Spleen (tissue), 11 donors: ENCODE measurements around the gene ASTL. TPM values are rescaled to one million over a fixed set of nuclear protein-coding genes. Genes with fewer than 3 reads are reported as not detected.
A peak's percentile ranks its signal among the peaks of the same experiment; 100 is the strongest.

Source experiments
- DNase-seq: peaks from one replicate; pipeline ENCODE4 v3.0.0-alpha.2; 2020
- H3K27ac ChIP-seq, 8 donors: fragments of 200-600 bp; sonication (generic) in 7 of 8; 1 replicate in 4 of 8; 2 replicates in 4 of 8; pipeline versions ENCODE4 v1.5.0 to v1.8.0; 2016 to 2021; ENCODE audit warnings: inconsistent platforms in 4 of 8, mild to moderate bottlenecking in 4 of 8, moderate library complexity in 1 of 8
- H3K27me3 ChIP-seq, 7 donors: fragments of 200-600 bp; sonication (generic) in 6 of 7; replicated peaks in 1 of 7; 1 replicate in 4 of 7; 2 replicates in 3 of 7; pipeline versions ENCODE4 v1.5.0 to v1.8.0; 2016 to 2021; ENCODE audit warnings: inconsistent platforms in 3 of 7, mild to moderate bottlenecking in 1 of 7
- H3K36me3 ChIP-seq, 6 donors: fragments of 200-600 bp; sonication (generic) in 5 of 6; 1 replicate in 4 of 6; 2 replicates in 2 of 6; pipeline versions ENCODE4 v1.5.0 to v1.8.0; 2016 to 2021; ENCODE audit warnings: inconsistent platforms in 2 of 6
- H3K4me1 ChIP-seq, 6 donors: fragments of 200-600 bp; sonication (generic) in 5 of 6; 1 replicate in 3 of 6; 2 replicates in 3 of 6; pipeline versions ENCODE4 v1.5.0 to v1.8.0; 2016 to 2021; ENCODE audit warnings: inconsistent platforms in 3 of 6
- H3K4me3 ChIP-seq, 8 donors: fragments of 200-600 bp; sonication (generic) in 7 of 8; 1 replicate in 4 of 8; 2 replicates in 4 of 8; pipeline versions ENCODE4 v1.5.0 to v1.8.0; 2016 to 2021; ENCODE audit warnings: inconsistent platforms in 4 of 8, mild to moderate bottlenecking in 4 of 8, moderate library complexity in 2 of 8
- H3K9me3 ChIP-seq, 8 donors: fragments of 200-600 bp; sonication (generic) in 7 of 8; 1 replicate in 4 of 8; 2 replicates in 4 of 8; pipeline versions ENCODE4 v1.5.0 to v1.8.0; 2016 to 2021; ENCODE audit warnings: inconsistent platforms in 4 of 8
- CTCF ChIP-seq, 11 experiments: fragments of 200-600 bp in 7 of 11; fragments of 450-650 bp in 4 of 11; sonication (generic) in 4 of 11; IDR thresholded peaks in 8 of 11; conservative IDR thresholded peaks in 3 of 11; 1 replicate in 7 of 11; 2 replicates in 4 of 11; pipeline versions ENCODE4 v1.4.0 to v1.8.0; 2016 to 2021; ENCODE audit warnings: antibody characterized with exemption in 11 of 11, inconsistent platforms in 4 of 11, mild to moderate bottlenecking in 1 of 11
- POLR2A ChIP-seq, 3 donors: fragments of 450-650 bp; IDR thresholded peaks; one replicate each; pipeline ENCODE4 v1.5.1; 2017; ENCODE audit warnings: antibody characterized with exemption in 3 of 3, mild to moderate bottlenecking in 1 of 3
- POLR2AphosphoS5 ChIP-seq, 3 donors: sonication (generic); formaldehyde crosslinking; IDR thresholded peaks; one replicate each; pipeline ENCODE4 v1.5.1; 2017; ENCODE audit warnings: antibody characterized with exemption in 3 of 3
- WGBS, 5 donors: extraction: QIAGEN DNeasy Blood & Tissue Kit in 3 of 5; methylation state at CpG; one replicate each; pipeline versions ENCODE4 v1.1.5 to v1.1.7; 2013 to 2018; 5-methylcytosine and 5-hydroxymethylcytosine counted together
- intact Hi-C: fragments of 100-400 bp; cut with DNase I; formaldehyde crosslinking; loops from one replicate; pipeline ENCODE4 v1.15.0; 2023; ENCODE audit warnings: low total_unique reads
- polyA plus RNA-seq, 3 donors: library from polyadenylated mRNA; stranded (reverse); fragments of 200-250 nt; gene quantifications; one replicate each; pipeline ENCODE4 v1.2.1, GENCODE V29; 2013
- total RNA-seq, 7 donors: library from RNA; depleted of rRNA in 3 of 7; stranded (reverse); fragments of >200 nt in 3 of 7; fragmentation: NEBNext Ultra II Directional in 4 of 7; extraction: Animal tissue kit (Norgen Biotek cat#: 25700) in 4 of 7; gene quantifications; one replicate each; pipeline versions ENCODE4 v1.1.0 to v1.2.1, GENCODE V29; 2016 to 2021
- donor health status: healthy with polysubstance abuse.
- donor health status: DM: no; HTN: no; CAD: no; lungs with moderate emphysema.
- donor health status: DM: no; HTN: no; CAD: no.
- donor health status: Bipolar disorder and iron deficiency.
- donor health status: healthy.
- donor health status: DM: no; HTN: no; CAD: no.
- donor health status: DM: yes; HTN: yes; CAD: no.

Gene ASTL
- total and polyA plus RNA-seq, 10 donors: 0.24 to 2.2 (median 0.52) TPM; not detected in 1

DNA sequence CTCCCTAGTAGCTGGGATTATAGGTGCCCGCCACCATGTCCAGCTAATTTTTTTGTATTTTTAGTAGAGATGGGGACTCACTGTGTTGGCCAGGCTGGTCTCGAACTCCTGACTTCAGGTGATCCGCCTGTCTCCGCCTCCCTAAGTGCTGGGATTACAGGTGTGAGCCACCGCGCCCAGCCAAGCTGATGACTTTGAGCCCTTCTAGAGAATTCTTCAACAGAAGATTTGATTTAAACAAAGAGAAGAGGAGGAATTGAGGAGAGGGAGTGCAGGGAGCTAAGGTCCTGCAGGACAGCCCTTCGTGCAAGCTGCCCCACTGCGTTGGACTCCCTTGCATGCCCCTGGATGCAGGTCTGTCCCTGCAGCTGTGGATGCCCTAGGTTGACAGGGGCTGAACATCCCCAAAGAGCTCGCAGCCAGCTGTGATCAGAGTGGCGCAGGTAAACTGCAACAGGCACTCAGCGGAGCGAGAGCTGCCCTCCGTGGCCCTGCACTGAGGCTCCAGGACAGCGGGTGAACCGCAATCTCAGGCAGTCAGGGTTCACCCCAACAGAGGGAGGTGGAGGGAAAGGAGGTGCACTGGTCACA is 35.6 kb downstream of the ASTL start:
- peak; percentile 51 for DNase-seq
- H3K4me3 ChIP-seq: no peak overlapping the region
- H3K27ac ChIP-seq: no peak overlapping the region
- no peaks in the 10 kb centered on the region for H3K27me3 ChIP-seq
- TF ChIP-seq POLR2A (IDR thresholded peaks at IDR 0.05) (no peak), POLR2AphosphoS5 (IDR thresholded peaks at IDR 0.05) (no peak), CTCF (IDR thresholded peaks at IDR 0.05 in 8 of 11, conservative IDR thresholded peaks at IDR 0.05 in 3 of 11) (no peak)
- H3K9me3 ChIP-seq: peaks cover 0 to 21% (median 17%) of the 10 kb centered on the region in 8 donors
- no peaks in the 10 kb centered on the region for H3K36me3 ChIP-seq
- WGBS, 5 donors: 92 to 98% (median 95%) methylated on average over 13 to 15 of the region's 15 CpGs
- intact Hi-C loops: no loop called here
- peaks cover 0 to 43% (median 13%) of the 10 kb centered on the region in 6 donors for H3K4me1 ChIP-seq

- 76 to 88% (median 84%) methylated on average over 3 of the region's 3 CpGs for WGBS, 5 donors
- TF ChIP-seq CTCF (IDR thresholded peaks at IDR 0.05 in 8 of 11, conservative IDR thresholded peaks at IDR 0.05 in 3 of 11): no peak
- H3K9me3 ChIP-seq: peaks cover 0 to 15% (median 13%) of the 10 kb centered on the region in 8 donors
- intact Hi-C loops: no loop called here
- peaks cover 0 to 42% (median 13%) of the 10 kb centered on the region in 6 donors for H3K4me1 ChIP-seq
- H3K27ac ChIP-seq: no peak overlapping the region
- H3K4me3 ChIP-seq: no peak overlapping the region
- DNase-seq: peak; percentile 39
- no peaks in the 10 kb centered on the region for H3K36me3 ChIP-seq
- H3K27me3 ChIP-seq: no peaks in the 10 kb centered on the region
These were observed 37.4 kb downstream of the ASTL start for GRCh38 chr2:96100893-96101304.

DNA sequence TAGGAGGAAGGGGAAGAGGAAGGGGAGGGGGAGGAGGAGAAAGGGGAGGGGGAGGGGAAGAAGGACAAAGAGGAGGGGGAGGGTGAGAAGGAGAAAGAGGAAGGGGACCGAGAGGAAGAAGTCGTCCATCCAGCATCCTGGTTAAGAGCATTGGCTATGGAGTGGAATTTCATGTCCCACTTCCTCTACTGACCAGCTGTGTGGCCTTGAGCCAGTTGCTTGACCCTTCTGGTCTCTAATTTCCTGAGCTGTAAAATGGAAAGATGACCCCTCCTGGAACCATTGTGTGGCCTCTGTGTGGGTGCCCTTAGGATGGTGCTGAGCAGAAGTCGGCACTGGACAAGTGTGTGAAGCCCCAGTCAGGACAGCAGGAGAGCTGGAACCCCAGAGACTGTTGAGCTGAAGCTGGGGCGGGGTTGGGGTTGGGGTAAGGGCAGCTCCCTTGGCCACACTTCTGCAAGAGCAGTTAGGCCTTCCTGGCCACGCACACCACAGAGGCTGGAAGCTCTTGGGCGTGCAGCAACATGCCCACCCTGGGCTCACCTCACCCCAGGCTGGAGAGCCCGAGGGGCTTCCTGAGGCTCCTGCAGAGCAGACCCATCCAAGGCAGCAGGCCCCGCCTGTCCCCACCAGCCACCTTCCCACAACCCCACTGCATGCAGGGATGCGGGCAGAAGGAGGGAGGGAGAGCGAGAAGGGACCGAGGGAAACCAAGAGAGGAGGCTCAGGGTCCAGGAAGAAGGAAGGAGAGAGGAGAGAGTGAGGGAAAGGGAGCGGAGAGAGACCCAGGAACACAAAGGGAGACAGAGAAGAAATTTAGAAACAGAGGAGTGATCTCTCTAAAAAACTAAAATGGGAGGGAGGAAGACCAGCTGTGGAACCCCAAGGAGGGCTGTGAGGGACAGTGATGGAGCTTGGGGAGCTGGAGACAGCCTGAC is 38.2 kb downstream of the ASTL start:
- H3K4me3 ChIP-seq: no peak overlapping the region
- H3K9me3 ChIP-seq: peaks cover 0 to 7% (median 5%) of the 10 kb centered on the region in 8 donors
- H3K27ac ChIP-seq: peak overlapping the region in 1 of 8 donors; percentile 28
- TF ChIP-seq CTCF (IDR thresholded peaks at IDR 0.05 in 8 of 11, conservative IDR thresholded peaks at IDR 0.05 in 3 of 11): no peak
- peak in 1 of 3 donors; percentile 13 for TF ChIP-seq POLR2AphosphoS5 (IDR thresholded peaks at IDR 0.05)
- no peaks in the 10 kb centered on the region for H3K27me3 ChIP-seq
- intact Hi-C loops: no loop called here
- peak; percentile 64 for DNase-seq
- H3K4me1 ChIP-seq: peaks cover 0 to 45% (median 13%) of the 10 kb centered on the region in 6 donors
- WGBS, 5 donors: 56 to 67% (median 65%) methylated on average over 10 to 12 of the region's 12 CpGs
- no peaks in the 10 kb centered on the region for H3K36me3 ChIP-seq
